Measurements from ENCODE around the gene THOC5.

The THOC5 gene

DNA sequence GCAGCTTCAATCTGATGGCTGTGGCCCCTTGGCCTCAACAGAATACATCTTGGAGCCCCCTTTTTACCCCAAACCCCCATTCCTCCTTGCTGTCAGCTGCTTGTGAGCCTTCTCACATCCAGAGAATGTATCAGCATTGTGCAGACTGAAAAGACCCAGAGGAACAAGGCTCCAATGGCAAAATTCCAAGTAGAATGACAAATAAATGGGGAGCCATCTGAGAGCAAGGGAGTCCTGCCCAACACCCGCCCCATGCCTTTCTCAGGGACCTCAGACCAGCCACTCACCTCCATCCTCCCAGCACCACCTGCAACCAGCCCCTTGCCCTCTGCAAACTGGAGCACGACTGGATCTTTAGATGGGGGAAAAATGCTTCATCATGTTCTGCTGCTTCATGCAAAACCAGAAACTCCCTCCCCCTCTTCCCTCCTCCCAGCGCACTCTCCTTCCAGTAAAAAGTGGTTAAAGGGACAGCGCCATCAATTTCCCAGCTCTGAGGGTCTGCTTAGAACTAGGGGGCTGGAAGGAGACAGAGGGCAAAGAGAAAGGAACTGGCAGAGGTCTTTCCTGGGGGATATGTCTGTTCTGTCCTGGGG is 75.7 kb downstream of the THOC5 start:
- H3K4me1 ChIP-seq (ENCODE audit: insufficient read depth, poor library complexity, severe bottlenecking) = no peaks in the 10 kb centered on the region
- TF ChIP-seq, protein P1, sequence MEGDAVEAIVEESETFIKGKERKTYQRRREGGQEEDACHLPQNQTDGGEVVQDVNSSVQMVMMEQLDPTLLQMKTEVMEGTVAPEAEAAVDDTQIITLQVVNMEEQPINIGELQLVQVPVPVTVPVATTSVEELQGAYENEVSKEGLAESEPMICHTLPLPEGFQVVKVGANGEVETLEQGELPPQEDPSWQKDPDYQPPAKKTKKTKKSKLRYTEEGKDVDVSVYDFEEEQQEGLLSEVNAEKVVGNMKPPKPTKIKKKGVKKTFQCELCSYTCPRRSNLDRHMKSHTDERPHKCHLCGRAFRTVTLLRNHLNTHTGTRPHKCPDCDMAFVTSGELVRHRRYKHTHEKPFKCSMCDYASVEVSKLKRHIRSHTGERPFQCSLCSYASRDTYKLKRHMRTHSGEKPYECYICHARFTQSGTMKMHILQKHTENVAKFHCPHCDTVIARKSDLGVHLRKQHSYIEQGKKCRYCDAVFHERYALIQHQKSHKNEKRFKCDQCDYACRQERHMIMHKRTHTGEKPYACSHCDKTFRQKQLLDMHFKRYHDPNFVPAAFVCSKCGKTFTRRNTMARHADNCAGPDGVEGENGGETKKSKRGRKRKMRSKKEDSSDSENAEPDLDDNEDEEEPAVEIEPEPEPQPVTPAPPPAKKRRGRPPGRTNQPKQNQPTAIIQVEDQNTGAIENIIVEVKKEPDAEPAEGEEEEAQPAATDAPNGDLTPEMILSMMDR (IDR thresholded peaks at IDR 0.05; ENCODE audit: poor library complexity, severe bottlenecking) = no peak
- DNase-seq (ENCODE audit: low spot score) = no peak
- no peaks in the 10 kb centered on the region for H3K9me3 ChIP-seq (ENCODE audit: severe bottlenecking)
- H3K4me3 ChIP-seq (ENCODE audit: severe bottlenecking) = no peak overlapping the region
- H3K27ac ChIP-seq (ENCODE audit: poor library complexity, severe bottlenecking) = no peak overlapping the region
- ATAC-seq (ENCODE audit: low read depth) = no peak
- no peaks in the 10 kb centered on the region for H3K36me3 ChIP-seq (ENCODE audit: low read depth)
- peaks cover 57% of the 10 kb centered on the region for H3K27me3 ChIP-seq (ENCODE audit: insufficient read depth, poor library complexity, severe bottlenecking)

DNA sequence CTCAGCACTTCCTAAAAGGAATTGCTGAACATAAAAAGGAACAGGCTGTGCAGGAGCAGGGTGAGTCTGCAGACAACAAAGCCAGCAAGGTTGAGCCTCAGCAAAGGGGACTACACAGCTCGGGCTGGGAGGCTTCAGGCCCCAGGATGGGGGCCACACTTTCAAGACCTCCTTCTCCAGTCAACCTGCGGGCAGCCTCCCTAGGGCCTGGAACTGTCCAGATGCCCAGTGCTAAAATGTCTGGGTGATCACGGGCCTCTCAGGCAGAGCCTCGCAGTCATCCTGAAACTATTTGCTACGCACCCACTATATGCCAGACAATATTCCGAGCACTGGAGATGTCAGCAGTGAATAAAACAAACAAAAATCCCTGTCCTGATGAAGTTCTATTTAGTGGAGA is 77.4 kb downstream of the THOC5 start:
- DNase-seq (ENCODE audit: low spot score) (no peak), ATAC-seq (ENCODE audit: low read depth) (peak; percentile 30; the same call in 1 of the 3 replicates)
- peaks cover 45% of the 10 kb centered on the region for H3K27me3 ChIP-seq (ENCODE audit: insufficient read depth, poor library complexity, severe bottlenecking)

DNA sequence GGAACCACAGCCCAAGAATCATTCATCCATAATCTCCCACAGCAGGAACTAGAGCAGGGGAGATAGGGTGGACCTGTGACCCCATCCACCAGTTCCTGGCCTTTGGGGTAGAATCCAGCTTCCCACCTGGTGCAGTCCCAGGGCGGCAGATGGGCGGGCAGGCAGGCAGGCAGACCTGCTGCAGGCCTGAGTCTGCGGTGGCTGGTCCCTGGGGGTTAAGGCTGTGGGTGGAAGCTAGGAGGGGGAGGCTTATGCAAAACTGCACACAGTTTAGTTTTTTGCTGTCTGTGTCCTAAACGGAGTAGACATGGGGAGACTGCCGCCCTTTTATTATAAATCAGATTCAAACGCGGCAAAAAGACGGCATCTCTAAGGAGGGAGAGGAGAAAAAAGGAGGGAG is 78.0 kb downstream of the THOC5 start:
- Histone ChIP-seq H3K27me3 (ENCODE audit: insufficient read depth, poor library complexity, severe bottlenecking) (peaks cover 39% of the 10 kb centered on the region), H3K27ac (ENCODE audit: poor library complexity, severe bottlenecking) (no peak overlapping the region), H3K4me1 (ENCODE audit: insufficient read depth, poor library complexity, severe bottlenecking) (no peaks in the 10 kb centered on the region), H3K4me3 (ENCODE audit: severe bottlenecking) (no peak overlapping the region), H3K9me3 (ENCODE audit: severe bottlenecking) (no peaks in the 10 kb centered on the region), H3K36me3 (ENCODE audit: low read depth) (no peaks in the 10 kb centered on the region)
- DNase-seq (ENCODE audit: low spot score) (no peak), ATAC-seq (ENCODE audit: low read depth) (no peak)
- TF ChIP-seq, protein P1 (IDR thresholded peaks at IDR 0.05; ENCODE audit: poor library complexity, severe bottlenecking) = no peak

More for the DNA sequence above, 77.4 kb downstream of the THOC5 start:
- H3K4me3 ChIP-seq (ENCODE audit: severe bottlenecking) = no peak overlapping the region
- TF ChIP-seq, protein P1 (IDR thresholded peaks at IDR 0.05; ENCODE audit: poor library complexity, severe bottlenecking) = no peak
- no peaks in the 10 kb centered on the region for H3K9me3 ChIP-seq (ENCODE audit: severe bottlenecking)
- no peaks in the 10 kb centered on the region for H3K36me3 ChIP-seq (ENCODE audit: low read depth)
- no peak overlapping the region for H3K27ac ChIP-seq (ENCODE audit: poor library complexity, severe bottlenecking)
- H3K4me1 ChIP-seq (ENCODE audit: insufficient read depth, poor library complexity, severe bottlenecking) = no peaks in the 10 kb centered on the region

DNA sequence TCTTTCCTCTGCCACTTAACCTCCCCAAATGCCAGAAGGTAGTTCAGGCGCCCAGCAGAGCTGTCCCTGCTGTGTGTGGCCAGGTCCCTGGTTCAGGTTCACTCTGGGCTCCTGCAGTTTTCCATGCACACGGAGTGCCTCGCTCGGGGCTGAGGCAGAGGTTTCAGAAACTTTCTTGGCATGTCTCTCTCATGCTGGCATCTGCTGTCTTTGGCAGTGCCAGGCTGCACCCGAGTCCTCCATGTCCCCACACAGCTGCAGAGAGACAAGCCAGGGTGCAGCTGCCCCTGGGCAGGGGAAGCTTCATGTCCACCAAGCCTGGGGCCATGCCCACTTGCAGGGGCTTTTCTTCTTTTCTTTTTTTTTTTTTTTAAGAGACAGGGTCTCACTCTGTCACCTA is 80.6 kb downstream of the THOC5 start:
- H3K27ac ChIP-seq (ENCODE audit: poor library complexity, severe bottlenecking) = no peak overlapping the region
- TF ChIP-seq, protein P1 (IDR thresholded peaks at IDR 0.05; ENCODE audit: poor library complexity, severe bottlenecking) = no peak
- peaks cover 5% of the 10 kb centered on the region for H3K4me1 ChIP-seq (ENCODE audit: insufficient read depth, poor library complexity, severe bottlenecking)
- H3K9me3 ChIP-seq (ENCODE audit: severe bottlenecking) = no peaks in the 10 kb centered on the region
- DNase-seq (ENCODE audit: low spot score) (no peak), ATAC-seq (ENCODE audit: low read depth) (no peak)
- H3K27me3 ChIP-seq (ENCODE audit: insufficient read depth, poor library complexity, severe bottlenecking) = peaks cover 14% of the 10 kb centered on the region
- H3K36me3 ChIP-seq (ENCODE audit: low read depth) = no peaks in the 10 kb centered on the region
- H3K4me3 ChIP-seq (ENCODE audit: severe bottlenecking) = no peak overlapping the region

DNA sequence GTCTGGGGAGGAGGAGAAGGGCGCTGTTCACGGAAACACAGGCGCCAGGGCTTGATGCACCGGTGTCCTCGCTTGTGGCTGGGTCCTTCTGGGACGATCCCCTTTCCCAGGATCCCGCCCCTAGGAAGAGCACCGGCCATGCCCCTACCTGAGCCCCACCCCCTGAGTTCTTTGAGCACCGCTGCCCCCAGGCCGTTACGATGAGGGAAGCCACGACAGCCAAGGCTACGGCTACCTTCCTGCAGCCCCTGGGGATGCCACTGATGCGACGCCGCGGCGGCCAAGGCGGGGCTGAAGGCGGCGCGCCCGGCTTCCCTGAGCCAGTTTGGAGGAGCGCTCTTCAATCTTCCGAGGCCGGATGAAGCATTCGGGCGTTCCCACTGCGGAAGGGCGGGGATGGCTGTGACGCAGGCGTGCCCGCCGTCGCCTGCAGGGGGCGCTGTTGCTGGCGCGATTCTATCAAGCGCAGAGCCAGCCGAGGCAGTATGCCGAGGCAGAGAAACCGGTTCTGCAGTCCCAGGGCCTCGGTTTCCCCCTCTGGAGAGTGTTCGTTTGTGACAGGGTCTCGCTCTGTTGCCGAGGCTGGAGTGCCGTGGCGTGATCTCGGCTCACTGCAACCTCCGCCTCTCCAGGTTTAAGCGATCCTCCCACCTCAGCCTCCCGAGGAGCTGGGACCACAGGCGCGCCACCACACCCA is 83.2 kb downstream of the THOC5 start:
- TF ChIP-seq, protein P1 (IDR thresholded peaks at IDR 0.05; ENCODE audit: poor library complexity, severe bottlenecking) = peak; percentile 95
- no peak for DNase-seq (ENCODE audit: low spot score)
- H3K9me3 ChIP-seq (ENCODE audit: severe bottlenecking) = no peaks in the 10 kb centered on the region
- ATAC-seq (ENCODE audit: low read depth) = peak; percentile 87
- H3K4me1 ChIP-seq (ENCODE audit: insufficient read depth, poor library complexity, severe bottlenecking) = peaks cover 5% of the 10 kb centered on the region
- H3K36me3 ChIP-seq (ENCODE audit: low read depth) = no peaks in the 10 kb centered on the region
- H3K4me3 ChIP-seq (ENCODE audit: severe bottlenecking) = peak overlapping the region; percentile 24
- H3K27me3 ChIP-seq (ENCODE audit: insufficient read depth, poor library complexity, severe bottlenecking) = no peaks in the 10 kb centered on the region
- no peak overlapping the region for H3K27ac ChIP-seq (ENCODE audit: poor library complexity, severe bottlenecking)

All from RWPE2 (cell line).